Spleen (tissue), 11 donors: ENCODE data around the gene PRAMEF4. TPM values are rescaled to one million over a fixed set of nuclear protein-coding genes. Genes with fewer than 3 reads are reported as not detected.
"Not testable (repeated sequence)": the region's sequence is repeated elsewhere in the genome, so short reads cannot be mapped to it uniquely, and the experiment has no call there.

ENCODE experiments used
- DNase-seq: peaks from one replicate; pipeline ENCODE4 v3.0.0-alpha.2; 2020
- H3K27ac ChIP-seq, 8 donors: fragments of 200-600 bp; sonication (generic) in 7 of 8; 1 replicate in 4 of 8; 2 replicates in 4 of 8; pipeline versions ENCODE4 v1.5.0 to v1.8.0; 2016 to 2021; ENCODE audit warnings: inconsistent platforms in 4 of 8, mild to moderate bottlenecking in 4 of 8, moderate library complexity in 1 of 8
- H3K27me3 ChIP-seq, 7 donors: fragments of 200-600 bp; sonication (generic) in 6 of 7; replicated peaks in 1 of 7; 1 replicate in 4 of 7; 2 replicates in 3 of 7; pipeline versions ENCODE4 v1.5.0 to v1.8.0; 2016 to 2021; ENCODE audit warnings: inconsistent platforms in 3 of 7, mild to moderate bottlenecking in 1 of 7
- H3K36me3 ChIP-seq, 6 donors: fragments of 200-600 bp; sonication (generic) in 5 of 6; 1 replicate in 4 of 6; 2 replicates in 2 of 6; pipeline versions ENCODE4 v1.5.0 to v1.8.0; 2016 to 2021; ENCODE audit warnings: inconsistent platforms in 2 of 6
- H3K4me1 ChIP-seq, 6 donors: fragments of 200-600 bp; sonication (generic) in 5 of 6; 1 replicate in 3 of 6; 2 replicates in 3 of 6; pipeline versions ENCODE4 v1.5.0 to v1.8.0; 2016 to 2021; ENCODE audit warnings: inconsistent platforms in 3 of 6
- H3K4me3 ChIP-seq, 8 donors: fragments of 200-600 bp; sonication (generic) in 7 of 8; 1 replicate in 4 of 8; 2 replicates in 4 of 8; pipeline versions ENCODE4 v1.5.0 to v1.8.0; 2016 to 2021; ENCODE audit warnings: inconsistent platforms in 4 of 8, mild to moderate bottlenecking in 4 of 8, moderate library complexity in 2 of 8
- H3K9me3 ChIP-seq, 8 donors: fragments of 200-600 bp; sonication (generic) in 7 of 8; 1 replicate in 4 of 8; 2 replicates in 4 of 8; pipeline versions ENCODE4 v1.5.0 to v1.8.0; 2016 to 2021; ENCODE audit warnings: inconsistent platforms in 4 of 8
- POLR2A ChIP-seq, 3 donors: fragments of 450-650 bp; IDR thresholded peaks; one replicate each; pipeline ENCODE4 v1.5.1; 2017; ENCODE audit warnings: antibody characterized with exemption in 3 of 3, mild to moderate bottlenecking in 1 of 3
- POLR2AphosphoS5 ChIP-seq, 3 donors: sonication (generic); formaldehyde crosslinking; IDR thresholded peaks; one replicate each; pipeline ENCODE4 v1.5.1; 2017; ENCODE audit warnings: antibody characterized with exemption in 3 of 3
- WGBS, 5 donors: extraction: QIAGEN DNeasy Blood & Tissue Kit in 3 of 5; methylation state at CpG; one replicate each; pipeline versions ENCODE4 v1.1.5 to v1.1.7; 2013 to 2018; 5-methylcytosine and 5-hydroxymethylcytosine counted together
- intact Hi-C: fragments of 100-400 bp; cut with DNase I; formaldehyde crosslinking; loops from one replicate; pipeline ENCODE4 v1.15.0; 2023; ENCODE audit warnings: low total_unique reads
- polyA plus RNA-seq, 3 donors: library from polyadenylated mRNA; stranded (reverse); fragments of 200-250 nt; gene quantifications; one replicate each; pipeline ENCODE4 v1.2.1, GENCODE V29; 2013
- small RNA-seq, 4 donors: library from RNA; depleted of rRNA; stranded (forward); fragments of <200 nt; gene quantifications; one replicate each; pipeline ENCODE3, GENCODE V24; 2016
- total RNA-seq, 7 donors: library from RNA; depleted of rRNA in 3 of 7; stranded (reverse); fragments of >200 nt in 3 of 7; fragmentation: NEBNext Ultra II Directional in 4 of 7; extraction: Animal tissue kit (Norgen Biotek cat#: 25700) in 4 of 7; gene quantifications; one replicate each; pipeline versions ENCODE4 v1.1.0 to v1.2.1, GENCODE V29; 2016 to 2021
- TF ChIP-seq, protein P1 (sequence below), 11 experiments: fragments of 200-600 bp in 7 of 11; fragments of 450-650 bp in 4 of 11; sonication (generic) in 4 of 11; IDR thresholded peaks in 8 of 11; conservative IDR thresholded peaks in 3 of 11; 1 replicate in 7 of 11; 2 replicates in 4 of 11; pipeline versions ENCODE4 v1.4.0 to v1.8.0; 2016 to 2021; ENCODE audit warnings: antibody characterized with exemption in 11 of 11, inconsistent platforms in 4 of 11, mild to moderate bottlenecking in 1 of 11
- donor health status: healthy with polysubstance abuse.
- donor health status: DM: no; HTN: no; CAD: no; lungs with moderate emphysema.
- donor health status: DM: no; HTN: no; CAD: no.
- donor health status: Bipolar disorder and iron deficiency.
- donor health status: healthy.
- donor health status: DM: no; HTN: no; CAD: no.
- donor health status: DM: yes; HTN: yes; CAD: no.

PRAMEF4 gene
- total and polyA plus RNA-seq, 10 donors, result not detected

DNA sequence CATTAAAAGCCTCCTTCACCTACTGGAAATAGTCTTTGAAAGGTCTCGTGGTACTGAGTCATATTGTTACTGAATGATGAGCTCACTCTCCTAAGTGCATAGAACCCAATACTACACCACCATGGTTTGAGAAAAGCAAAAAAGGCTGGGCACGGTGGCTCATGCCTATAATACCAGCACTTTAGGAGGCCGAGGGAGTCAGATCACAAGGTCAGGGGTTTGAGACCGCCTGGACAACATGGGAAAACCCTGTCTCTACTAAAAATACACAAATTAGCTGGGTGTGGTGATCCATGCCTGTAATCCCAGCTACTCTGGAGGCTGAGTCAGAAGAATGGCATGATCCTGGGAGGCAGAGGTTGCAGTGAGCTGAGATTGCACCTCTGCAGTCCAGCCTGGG, 34.2 kb downstream of the PRAMEF4 start:
- Histone ChIP-seq H3K36me3 (no peaks in the 10 kb centered on the region), H3K4me1 (no peaks in the 10 kb centered on the region), H3K4me3 (no peak overlapping the region), H3K27me3 (peaks cover 0 to 4% (median 0%) of the 10 kb centered on the region in 7 donors), H3K27ac (no peak overlapping the region), H3K9me3 (peaks cover 0 to 5% (median 0%) of the 10 kb centered on the region in 8 donors)
- TF ChIP-seq, protein P1, sequence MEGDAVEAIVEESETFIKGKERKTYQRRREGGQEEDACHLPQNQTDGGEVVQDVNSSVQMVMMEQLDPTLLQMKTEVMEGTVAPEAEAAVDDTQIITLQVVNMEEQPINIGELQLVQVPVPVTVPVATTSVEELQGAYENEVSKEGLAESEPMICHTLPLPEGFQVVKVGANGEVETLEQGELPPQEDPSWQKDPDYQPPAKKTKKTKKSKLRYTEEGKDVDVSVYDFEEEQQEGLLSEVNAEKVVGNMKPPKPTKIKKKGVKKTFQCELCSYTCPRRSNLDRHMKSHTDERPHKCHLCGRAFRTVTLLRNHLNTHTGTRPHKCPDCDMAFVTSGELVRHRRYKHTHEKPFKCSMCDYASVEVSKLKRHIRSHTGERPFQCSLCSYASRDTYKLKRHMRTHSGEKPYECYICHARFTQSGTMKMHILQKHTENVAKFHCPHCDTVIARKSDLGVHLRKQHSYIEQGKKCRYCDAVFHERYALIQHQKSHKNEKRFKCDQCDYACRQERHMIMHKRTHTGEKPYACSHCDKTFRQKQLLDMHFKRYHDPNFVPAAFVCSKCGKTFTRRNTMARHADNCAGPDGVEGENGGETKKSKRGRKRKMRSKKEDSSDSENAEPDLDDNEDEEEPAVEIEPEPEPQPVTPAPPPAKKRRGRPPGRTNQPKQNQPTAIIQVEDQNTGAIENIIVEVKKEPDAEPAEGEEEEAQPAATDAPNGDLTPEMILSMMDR (IDR thresholded peaks at IDR 0.05 in 8 of 11, conservative IDR thresholded peaks at IDR 0.05 in 3 of 11), result no peak
- TF ChIP-seq POLR2AphosphoS5 (IDR thresholded peaks at IDR 0.05) (no peak), POLR2A (IDR thresholded peaks at IDR 0.05) (no peak)
- WGBS, 5 donors, result 66 to 85% (median 72%) methylated on average over 4 of the region's 4 CpGs
- DNase-seq, result no peak
- intact Hi-C loops, result no loop called here

DNA sequence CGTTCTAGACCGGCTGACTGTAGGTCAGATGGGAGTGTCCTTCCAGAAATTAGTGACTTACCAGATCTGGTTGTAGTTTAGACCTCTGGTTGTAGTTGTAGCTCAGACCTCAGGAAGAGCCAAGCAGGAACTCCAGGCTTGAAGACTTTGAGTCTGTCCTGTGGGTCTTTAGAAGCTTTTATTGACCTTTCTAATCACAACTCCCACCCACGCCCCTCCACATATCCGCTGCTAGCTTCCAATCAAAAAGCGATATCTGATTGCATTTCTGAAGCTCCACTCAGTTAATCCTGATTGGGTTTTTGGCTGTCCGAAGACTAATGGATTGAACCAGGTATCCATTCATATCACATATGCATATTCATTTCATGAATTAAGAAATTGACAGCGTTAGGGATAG, 37.4 kb downstream of the PRAMEF4 start, which contains the start of gene HNRNPCL1:
Gene HNRNPCL1, minus strand, starts transcription at position 101 of the 400 bp plus-strand sequence. CDS start 431 bp downstream, outside the sequence.
- WGBS, 5 donors, result 77 to 94% (median 88%) methylated on average over 7 of the region's 7 CpGs
- H3K27ac ChIP-seq, H3K9me3 ChIP-seq, H3K36me3 ChIP-seq, H3K4me3 ChIP-seq, H3K4me1 ChIP-seq, DNase-seq, intact Hi-C loops: not testable (repeated sequence)
- peaks cover 0 to 10% (median 0%) of the 10 kb centered on the region in 7 donors for H3K27me3 ChIP-seq

DNA sequence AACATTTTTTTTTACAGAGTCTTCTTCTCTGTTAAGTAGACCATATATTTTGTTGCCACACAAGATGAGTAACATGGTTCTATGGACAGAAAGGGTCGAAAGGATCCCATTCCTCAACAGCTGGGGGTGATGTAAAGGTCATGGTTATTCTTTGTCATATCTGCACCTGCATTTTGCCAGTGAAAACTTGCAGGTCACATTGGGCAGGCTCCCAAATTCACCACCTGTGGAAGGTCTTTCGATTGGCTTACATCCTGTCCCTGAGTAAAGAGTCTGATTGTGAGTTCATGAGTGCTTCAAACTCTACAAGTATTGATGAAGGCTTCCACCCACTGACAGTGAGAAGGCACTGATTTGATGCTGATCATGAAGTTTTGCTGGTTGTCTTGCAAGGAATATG, 52.8 kb downstream of the PRAMEF4 start:
- H3K27me3 ChIP-seq, H3K4me3 ChIP-seq, DNase-seq, intact Hi-C loops, H3K36me3 ChIP-seq, H3K27ac ChIP-seq, H3K9me3 ChIP-seq, H3K4me1 ChIP-seq: not testable (repeated sequence)
- WGBS, 5 donors, result 50 to 64% (median 59%) methylated on average over 2 of the region's 2 CpGs

DNA sequence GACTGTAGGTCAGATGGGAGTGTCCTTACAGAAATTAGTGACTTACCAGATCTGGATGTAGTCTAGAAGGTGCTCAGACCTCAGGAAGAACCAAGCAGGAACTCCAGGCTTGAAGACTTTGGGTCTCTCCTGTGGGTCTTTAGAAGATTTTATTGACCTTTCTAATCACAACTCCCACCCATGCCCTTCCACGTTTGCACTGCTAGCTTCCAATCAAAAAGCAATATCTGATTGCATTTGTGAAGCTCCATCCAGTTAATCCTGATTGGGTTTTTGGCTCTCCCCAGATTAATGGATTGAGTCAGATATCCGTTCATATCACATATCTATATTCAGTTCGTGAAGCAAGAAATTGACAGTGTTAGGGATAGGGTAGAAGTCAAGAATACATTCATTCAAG, 54.7 kb downstream of the PRAMEF4 start, which contains the start of gene PRAMEF11:
Gene PRAMEF11, minus strand, starts transcription at position 101 of the 400 bp plus-strand sequence. CDS start 2,621 bp downstream, outside the sequence.
- H3K9me3 ChIP-seq, H3K36me3 ChIP-seq, H3K4me1 ChIP-seq, DNase-seq, H3K27ac ChIP-seq, H3K27me3 ChIP-seq, H3K4me3 ChIP-seq, intact Hi-C loops: not testable (repeated sequence)
- 56 to 72% (median 64%) methylated on average over 3 of the region's 3 CpGs for WGBS, 5 donors

Small RNAs within 50 kb of the gene (small RNA-seq; reads per million reads assigned to genes)
- 0 reads per million in 4 donors for gene RNU6-1072P

Other genes with a start within 250 kb of the PRAMEF4 start
- gene AADACL4, start 242.1 kb downstream of the PRAMEF4 start, total RNA-seq, result under 1 TPM in 2 of 7 donors, not detected in 5; 0.23 to 0.32 TPM
- under 1 TPM in 2 of 3 donors, not detected in 1; 0.04 to 0.29 TPM for gene AADACL4, start 242.1 kb downstream of the PRAMEF4 start, polyA plus RNA-seq
- not detected for gene AADACL3, start 170.1 kb downstream of the PRAMEF4 start, total RNA-seq
- not detected for gene AADACL3, start 170.1 kb downstream of the PRAMEF4 start, polyA plus RNA-seq
- not detected for gene CFAP107, start 140.0 kb downstream of the PRAMEF4 start, total RNA-seq
- gene CFAP107, start 140.0 kb downstream of the PRAMEF4 start, polyA plus RNA-seq, result not detected
- not detected for gene PRAMEF12, start 112.5 kb downstream of the PRAMEF4 start, total RNA-seq
- gene PRAMEF12, start 112.5 kb downstream of the PRAMEF4 start, polyA plus RNA-seq, result not detected
- not detected for gene PRAMEF1, start 94.8 kb downstream of the PRAMEF4 start, total RNA-seq
- not detected for gene PRAMEF1, start 94.8 kb downstream of the PRAMEF4 start, polyA plus RNA-seq
- gene PRAMEF11, start 54.8 kb downstream of the PRAMEF4 start, total RNA-seq, result not detected
- gene PRAMEF11, start 54.8 kb downstream of the PRAMEF4 start, polyA plus RNA-seq, result not detected
- gene HNRNPCL1, start 37.5 kb downstream of the PRAMEF4 start, total RNA-seq, result not detected
- not detected for gene HNRNPCL1, start 37.5 kb downstream of the PRAMEF4 start, polyA plus RNA-seq
- not detected for gene PRAMEF2, start 29.1 kb downstream of the PRAMEF4 start, total RNA-seq
- not detected for gene PRAMEF2, start 29.1 kb downstream of the PRAMEF4 start, polyA plus RNA-seq
- not detected for gene PRAMEF10, start 12.1 kb upstream of the PRAMEF4 start, total RNA-seq
- gene PRAMEF10, start 12.1 kb upstream of the PRAMEF4 start, polyA plus RNA-seq, result not detected
- not detected for gene PRAMEF7, start 30.4 kb upstream of the PRAMEF4 start, total RNA-seq
- gene PRAMEF7, start 30.4 kb upstream of the PRAMEF4 start, polyA plus RNA-seq, result not detected
- not detected for gene PRAMEF6, start 61.4 kb upstream of the PRAMEF4 start, total RNA-seq
- not detected for gene PRAMEF6, start 61.4 kb upstream of the PRAMEF4 start, polyA plus RNA-seq
- gene PRAMEF27, start 170.4 kb upstream of the PRAMEF4 start, total RNA-seq, result not detected
- not detected for gene PRAMEF27, start 170.4 kb upstream of the PRAMEF4 start, polyA plus RNA-seq
- not detected for gene HNRNPCL3, start 174.6 kb upstream of the PRAMEF4 start, total RNA-seq
- not detected for gene HNRNPCL3, start 174.6 kb upstream of the PRAMEF4 start, polyA plus RNA-seq
- gene PRAMEF25, start 184.6 kb upstream of the PRAMEF4 start, total RNA-seq, result not detected
- not detected for gene PRAMEF25, start 184.6 kb upstream of the PRAMEF4 start, polyA plus RNA-seq
- gene HNRNPCL2, start 230.7 kb upstream of the PRAMEF4 start, total RNA-seq, result not detected
- gene HNRNPCL2, start 230.7 kb upstream of the PRAMEF4 start, polyA plus RNA-seq, result not detected